ENCODE data around the gene SORBS1.

Gene SORBS1

GRCh38 chr10:95564291-95564690, 3.1 kb upstream of the SORBS1 start:
- DNase-seq, result no peak

DNA sequence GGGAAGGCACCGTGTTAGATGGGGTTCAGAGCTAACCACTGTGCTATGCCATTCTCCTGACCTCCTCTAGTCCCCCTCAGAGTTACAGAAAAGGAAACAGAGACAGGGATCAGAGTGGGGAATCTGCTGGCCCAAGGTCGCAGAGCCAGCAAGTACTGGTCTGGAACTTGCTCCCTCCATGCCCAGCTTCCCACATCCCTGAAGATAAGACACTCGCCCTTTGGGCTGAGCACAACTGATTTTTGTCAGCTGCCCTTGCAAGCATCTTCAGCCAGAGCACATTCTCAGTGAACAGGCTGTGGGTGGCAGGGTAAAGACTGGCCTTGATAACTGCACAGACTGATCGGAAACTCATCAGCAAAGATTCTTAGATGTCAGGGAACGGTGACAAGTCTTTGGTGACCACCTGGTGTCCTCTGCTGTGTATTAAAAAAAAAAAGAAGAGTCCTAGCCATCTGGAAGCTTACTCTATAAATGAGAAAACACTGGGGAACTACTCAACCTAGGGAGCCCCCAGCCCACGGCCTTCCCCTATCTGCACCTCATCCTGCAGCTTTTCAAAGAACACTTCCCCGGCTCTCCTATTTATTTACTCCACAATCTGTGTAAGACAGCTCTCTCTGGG, 1.3 kb upstream of the SORBS1 start:
- DNase-seq, result no peak

GRCh38 chr10:95561864-95562177, 650 bp upstream of the SORBS1 start:
- no peak for DNase-seq

GRCh38 chr10:95560278-95561176, 644 bp downstream of the SORBS1 start:
- peak; percentile 20 for DNase-seq

GRCh38 chr10:95559896-95560277, 1.3 kb downstream of the SORBS1 start:
- no peak for DNase-seq

DNA sequence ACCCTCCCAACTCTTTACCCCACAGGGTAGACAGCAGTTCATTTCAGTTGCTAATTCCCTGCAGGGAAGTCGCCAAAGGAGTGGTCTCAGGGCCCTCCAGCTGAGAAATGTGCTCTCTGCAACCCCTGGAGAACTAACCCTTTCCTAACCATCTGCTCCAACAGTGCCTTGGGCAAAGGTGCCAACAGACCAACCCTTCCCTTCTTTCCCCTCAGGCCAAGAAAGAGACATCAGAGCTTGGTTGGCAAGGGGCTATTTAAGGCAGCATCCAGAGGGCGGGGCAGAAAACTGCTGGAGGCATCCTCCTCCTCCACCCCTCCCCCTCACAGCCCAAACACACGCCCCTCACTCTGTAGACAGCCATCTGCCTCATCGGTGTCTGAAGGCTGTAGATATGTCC, 1.7 kb downstream of the SORBS1 start:
- DNase-seq, result no peak

- DNase-seq, result no peak
Measured at GRCh38 chr10:95558593-95559320, 2.4 kb downstream of the SORBS1 start.

GRCh38 chr10:95556994-95557767, 4.0 kb downstream of the SORBS1 start:
- no peak for DNase-seq

DNA sequence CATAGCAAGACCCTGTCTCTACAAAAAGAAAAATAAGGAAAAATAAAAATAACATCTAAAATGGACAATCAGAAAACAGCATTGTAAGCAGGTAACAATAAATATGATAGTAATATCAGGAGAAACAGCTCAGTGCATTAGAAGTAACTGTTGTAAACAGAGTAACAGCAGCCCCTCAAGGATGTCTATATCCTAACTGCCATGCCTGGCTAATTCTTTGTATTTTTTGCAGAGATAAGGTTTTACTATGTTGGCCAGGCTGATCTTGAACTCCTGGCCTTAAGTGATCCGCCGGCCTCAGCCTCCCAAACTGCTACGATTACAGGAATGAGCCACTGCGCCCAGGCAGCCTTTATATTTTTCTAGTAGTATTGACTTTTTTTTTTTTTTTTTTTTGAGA, 7.5 kb downstream of the SORBS1 start:
- DNase-seq, result no peak

GRCh38 chr10:95552679-95553342, 8.4 kb downstream of the SORBS1 start:
- no peak for DNase-seq

GRCh38 chr10:95550073-95550672, 11.0 kb downstream of the SORBS1 start:
- peak; percentile 7 for DNase-seq

GRCh38 chr10:95547791-95548435, 13.3 kb downstream of the SORBS1 start:
- no peak for DNase-seq

GRCh38 chr10:95547197-95547596, 14.0 kb downstream of the SORBS1 start:
- no peak for DNase-seq

GRCh38 chr10:95545981-95546380, 15.2 kb downstream of the SORBS1 start:
- no peak for DNase-seq

- DNase-seq, result no peak
Measured at GRCh38 chr10:95544783-95545500, 16.2 kb downstream of the SORBS1 start.

GRCh38 chr10:95543459-95543858, 17.7 kb downstream of the SORBS1 start:
- DNase-seq, result no peak

- DNase-seq, result no peak
Measured at GRCh38 chr10:95542761-95543160, 18.4 kb downstream of the SORBS1 start.

DNA sequence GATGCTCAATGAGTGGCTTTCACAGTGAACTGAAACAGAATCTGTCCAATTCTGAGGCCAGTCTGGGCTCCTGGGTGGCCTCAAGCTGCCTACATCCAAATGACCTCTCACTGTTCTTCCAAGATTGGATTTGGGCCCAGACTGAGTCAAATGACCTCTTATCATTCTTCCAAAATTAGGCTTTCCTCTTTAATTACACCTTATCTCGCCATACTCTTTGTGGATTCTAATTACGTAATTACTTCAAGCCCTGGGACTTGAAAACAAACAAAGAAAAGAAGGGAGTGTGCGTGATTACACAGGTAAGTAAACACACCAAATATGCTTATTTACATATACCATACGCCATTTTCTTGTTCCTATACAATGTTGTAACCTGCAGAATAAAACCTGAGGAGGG, 18.8 kb downstream of the SORBS1 start:
- peak; percentile 47 for DNase-seq

DNA sequence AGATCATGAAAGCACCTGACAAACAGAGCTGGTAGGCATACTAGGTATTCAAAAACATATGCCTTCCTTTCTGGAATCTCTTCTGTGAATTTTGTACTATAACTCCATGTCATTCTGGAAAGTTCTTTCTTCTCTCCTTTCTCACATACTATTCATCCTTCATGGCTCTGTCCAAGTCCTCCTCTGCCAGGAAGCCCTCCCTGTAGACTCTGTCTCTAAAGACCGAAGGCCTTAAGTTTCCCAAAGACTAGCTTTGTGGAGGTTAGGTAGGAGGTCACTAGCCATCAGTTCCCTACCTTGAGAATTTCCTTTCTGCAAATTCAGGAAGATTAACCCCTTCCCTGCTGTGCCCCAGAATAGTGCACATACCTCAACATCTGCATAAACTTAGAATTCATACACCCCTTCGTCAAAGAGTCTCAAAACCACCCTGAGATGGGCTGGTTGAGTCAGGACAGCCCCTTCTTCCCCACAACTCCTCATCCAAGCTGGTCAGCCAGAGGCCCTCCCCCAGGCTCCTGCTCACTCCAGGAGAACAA, 20.6 kb downstream of the SORBS1 start:
- DNase-seq, result no peak

GRCh38 chr10:95539560-95540284, 21.4 kb downstream of the SORBS1 start:
- no peak for DNase-seq
